ENCODE data around the gene FNIP2. TPM values are rescaled to one million over a fixed set of nuclear protein-coding genes. Genes with fewer than 3 reads are reported as not detected.
A peak's percentile ranks its signal among the peaks of the same experiment; 100 is the strongest.

Gene FNIP2
- total and polyA plus RNA-seq, 10 donors, result 2.4 to 59.1 (median 36.7) TPM

- Histone ChIP-seq H3K4me3 (no peak overlapping the region), H3K27ac (no peak overlapping the region), H3K9me3 (no peaks in the 10 kb centered on the region), H3K36me3 (no peaks in the 10 kb centered on the region), H3K27me3 (replicated peaks in 1 of 7) (peaks cover 0 to 57% (median 0%) of the 10 kb centered on the region in 7 donors), H3K4me1 (peaks cover 0 to 16% (median 4%) of the 10 kb centered on the region in 6 donors)
- TF ChIP-seq POLR2A (IDR thresholded peaks at IDR 0.05) (no peak), POLR2AphosphoS5 (IDR thresholded peaks at IDR 0.05) (no peak)
- TF ChIP-seq, protein P1, sequence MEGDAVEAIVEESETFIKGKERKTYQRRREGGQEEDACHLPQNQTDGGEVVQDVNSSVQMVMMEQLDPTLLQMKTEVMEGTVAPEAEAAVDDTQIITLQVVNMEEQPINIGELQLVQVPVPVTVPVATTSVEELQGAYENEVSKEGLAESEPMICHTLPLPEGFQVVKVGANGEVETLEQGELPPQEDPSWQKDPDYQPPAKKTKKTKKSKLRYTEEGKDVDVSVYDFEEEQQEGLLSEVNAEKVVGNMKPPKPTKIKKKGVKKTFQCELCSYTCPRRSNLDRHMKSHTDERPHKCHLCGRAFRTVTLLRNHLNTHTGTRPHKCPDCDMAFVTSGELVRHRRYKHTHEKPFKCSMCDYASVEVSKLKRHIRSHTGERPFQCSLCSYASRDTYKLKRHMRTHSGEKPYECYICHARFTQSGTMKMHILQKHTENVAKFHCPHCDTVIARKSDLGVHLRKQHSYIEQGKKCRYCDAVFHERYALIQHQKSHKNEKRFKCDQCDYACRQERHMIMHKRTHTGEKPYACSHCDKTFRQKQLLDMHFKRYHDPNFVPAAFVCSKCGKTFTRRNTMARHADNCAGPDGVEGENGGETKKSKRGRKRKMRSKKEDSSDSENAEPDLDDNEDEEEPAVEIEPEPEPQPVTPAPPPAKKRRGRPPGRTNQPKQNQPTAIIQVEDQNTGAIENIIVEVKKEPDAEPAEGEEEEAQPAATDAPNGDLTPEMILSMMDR (IDR thresholded peaks at IDR 0.05 in 8 of 11, conservative IDR thresholded peaks at IDR 0.05 in 3 of 11), result no peak
- intact Hi-C loops (cut with DNase I; ENCODE audit: low total_unique reads), result no loop called here
- no peak for DNase-seq
- 80 to 95% (median 87%) methylated on average over 4 of the region's 4 CpGs for WGBS, 5 donors
These were observed 6.3 kb upstream of the FNIP2 start for GRCh38 chr4:158762553-158762952.

DNA sequence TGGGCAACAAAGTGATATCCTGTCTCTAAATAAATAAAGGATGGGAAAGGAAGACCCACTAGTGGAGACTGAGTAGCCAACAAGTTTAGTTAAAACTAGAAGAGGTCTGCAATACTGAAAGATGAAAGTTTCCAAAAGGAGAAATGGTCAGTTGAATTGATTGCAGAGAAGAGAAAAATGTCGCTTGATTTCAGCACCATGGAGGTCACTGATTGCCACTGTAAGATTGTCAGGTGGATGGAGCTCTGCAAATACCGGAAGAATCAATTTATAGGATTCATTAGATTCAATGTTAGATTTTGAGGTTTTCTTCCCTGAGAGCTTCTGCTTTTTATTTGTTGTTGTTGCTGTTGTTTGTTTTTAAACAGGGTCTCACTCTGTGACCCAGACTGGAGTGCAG lies 5.4 kb upstream of the FNIP2 start:
- Histone ChIP-seq H3K27ac (no peak overlapping the region), H3K4me3 (no peak overlapping the region), H3K27me3 (replicated peaks in 1 of 7) (peaks cover 0 to 52% (median 0%) of the 10 kb centered on the region in 7 donors), H3K9me3 (no peaks in the 10 kb centered on the region), H3K4me1 (peaks cover 0 to 25% (median 12%) of the 10 kb centered on the region in 6 donors), H3K36me3 (no peaks in the 10 kb centered on the region)
- WGBS, 5 donors, result 43 to 50% (median 44%) methylated on average over 2 of the region's 2 CpGs
- TF ChIP-seq, protein P1 (IDR thresholded peaks at IDR 0.05 in 8 of 11, conservative IDR thresholded peaks at IDR 0.05 in 3 of 11), result no peak
- TF ChIP-seq POLR2AphosphoS5 (IDR thresholded peaks at IDR 0.05) (no peak), POLR2A (IDR thresholded peaks at IDR 0.05) (no peak)
- no peak for DNase-seq
- intact Hi-C loops (cut with DNase I; ENCODE audit: low total_unique reads), result no loop called here

- Histone ChIP-seq H3K27ac (peak overlapping the region in 3 of 8 donors; percentile 25 to 59 (median 54)), H3K36me3 (no peaks in the 10 kb centered on the region), H3K27me3 (replicated peaks in 1 of 7) (peaks cover 0 to 53% (median 0%) of the 10 kb centered on the region in 7 donors), H3K4me1 (peaks cover 0 to 51% (median 33%) of the 10 kb centered on the region in 6 donors), H3K4me3 (no peak overlapping the region), H3K9me3 (no peaks in the 10 kb centered on the region)
- intact Hi-C loops (cut with DNase I; ENCODE audit: low total_unique reads), result no loop called here
- TF ChIP-seq POLR2AphosphoS5 (IDR thresholded peaks at IDR 0.05) (no peak), POLR2A (IDR thresholded peaks at IDR 0.05) (no peak)
- TF ChIP-seq, protein P1 (IDR thresholded peaks at IDR 0.05 in 8 of 11, conservative IDR thresholded peaks at IDR 0.05 in 3 of 11), result no peak
- WGBS, 5 donors, result 64 to 81% (median 71%) methylated on average over 6 of the region's 6 CpGs
- no peak for DNase-seq
These were observed 2.3 kb upstream of the FNIP2 start for GRCh38 chr4:158766434-158767044.

DNA sequence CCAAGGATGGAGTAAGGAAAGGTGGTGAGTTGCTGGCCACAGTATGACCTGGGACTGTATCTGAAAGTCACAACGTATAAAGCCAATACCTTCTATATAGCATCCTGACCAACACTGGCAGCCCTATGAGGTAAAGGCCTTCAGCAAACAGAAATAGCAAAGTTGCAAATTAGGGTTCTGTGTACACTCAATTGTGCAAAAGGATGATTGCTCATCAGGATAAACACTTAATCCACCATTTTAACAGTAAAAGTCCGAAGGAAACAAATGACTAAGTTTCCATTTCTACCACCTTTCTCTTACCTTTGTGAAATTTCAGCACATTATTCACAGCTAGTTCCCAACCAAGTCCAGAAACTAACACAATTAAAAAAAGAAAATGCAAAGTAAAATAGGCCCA lies 1.4 kb upstream of the FNIP2 start:
- 38 to 48% (median 44%) methylated on average over 2 of the region's 2 CpGs for WGBS, 5 donors
- Histone ChIP-seq H3K27me3 (replicated peaks in 1 of 7) (peaks cover 0 to 53% (median 0%) of the 10 kb centered on the region in 7 donors), H3K36me3 (no peaks in the 10 kb centered on the region), H3K4me1 (peaks cover 0 to 60% (median 37%) of the 10 kb centered on the region in 6 donors), H3K4me3 (no peak overlapping the region), H3K9me3 (no peaks in the 10 kb centered on the region), H3K27ac (peak overlapping the region in 2 of 8 donors; percentile 54 to 59)
- no peak for DNase-seq
- TF ChIP-seq POLR2A (IDR thresholded peaks at IDR 0.05), result no peak
- TF ChIP-seq, protein P1 (IDR thresholded peaks at IDR 0.05 in 8 of 11, conservative IDR thresholded peaks at IDR 0.05 in 3 of 11), result no peak
- no peak for TF ChIP-seq POLR2AphosphoS5 (IDR thresholded peaks at IDR 0.05)
- intact Hi-C loops (cut with DNase I; ENCODE audit: low total_unique reads), result no loop called here
